GM12872 (cell line): ENCODE measurements around the gene SLC5A3.

Experiments
- TF ChIP-seq, protein P1 (sequence below): IDR thresholded peaks from 3 replicates; pipeline ENCODE4 v1.5.1; 2011; ENCODE audit warnings: low read depth, mild to moderate bottlenecking, low read length, moderate library complexity; ENCODE audit not compliant: insufficient read depth

The SLC5A3 gene

GRCh38 chr21:34078915-34079314 lies 5.5 kb downstream of the SLC5A3 start:
- TF ChIP-seq, protein P1, sequence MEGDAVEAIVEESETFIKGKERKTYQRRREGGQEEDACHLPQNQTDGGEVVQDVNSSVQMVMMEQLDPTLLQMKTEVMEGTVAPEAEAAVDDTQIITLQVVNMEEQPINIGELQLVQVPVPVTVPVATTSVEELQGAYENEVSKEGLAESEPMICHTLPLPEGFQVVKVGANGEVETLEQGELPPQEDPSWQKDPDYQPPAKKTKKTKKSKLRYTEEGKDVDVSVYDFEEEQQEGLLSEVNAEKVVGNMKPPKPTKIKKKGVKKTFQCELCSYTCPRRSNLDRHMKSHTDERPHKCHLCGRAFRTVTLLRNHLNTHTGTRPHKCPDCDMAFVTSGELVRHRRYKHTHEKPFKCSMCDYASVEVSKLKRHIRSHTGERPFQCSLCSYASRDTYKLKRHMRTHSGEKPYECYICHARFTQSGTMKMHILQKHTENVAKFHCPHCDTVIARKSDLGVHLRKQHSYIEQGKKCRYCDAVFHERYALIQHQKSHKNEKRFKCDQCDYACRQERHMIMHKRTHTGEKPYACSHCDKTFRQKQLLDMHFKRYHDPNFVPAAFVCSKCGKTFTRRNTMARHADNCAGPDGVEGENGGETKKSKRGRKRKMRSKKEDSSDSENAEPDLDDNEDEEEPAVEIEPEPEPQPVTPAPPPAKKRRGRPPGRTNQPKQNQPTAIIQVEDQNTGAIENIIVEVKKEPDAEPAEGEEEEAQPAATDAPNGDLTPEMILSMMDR, result no peak

GRCh38 chr21:34080710-34081109 lies 7.3 kb downstream of the SLC5A3 start:
- TF ChIP-seq, protein P1, result no peak

- TF ChIP-seq, protein P1, result no peak
Observed at GRCh38 chr21:34082769-34083168, 9.4 kb downstream of the SLC5A3 start.

DNA sequence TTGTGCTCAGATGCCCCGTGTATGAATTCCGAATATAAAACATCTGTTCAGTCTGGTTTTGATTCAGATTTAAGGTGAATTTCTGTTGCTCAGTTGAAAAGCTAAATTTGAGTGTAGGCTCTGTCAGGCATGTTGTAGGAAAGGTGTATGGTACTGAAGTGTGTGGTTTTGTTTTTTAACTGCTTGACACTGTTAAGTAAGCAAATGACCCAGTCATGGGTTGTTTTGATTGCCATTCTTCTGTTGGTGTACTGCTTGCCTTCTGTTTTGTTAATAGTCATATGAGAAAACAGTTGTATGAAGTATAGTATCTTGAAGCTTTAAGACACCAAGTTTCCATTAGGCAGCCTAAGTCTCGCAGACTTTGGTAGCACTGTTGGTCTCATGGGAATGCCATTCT lies 10.0 kb downstream of the SLC5A3 start:
- TF ChIP-seq, protein P1, result no peak

- TF ChIP-seq, protein P1, result no peak
Observed at GRCh38 chr21:34085129-34085528, 11.8 kb downstream of the SLC5A3 start.

DNA sequence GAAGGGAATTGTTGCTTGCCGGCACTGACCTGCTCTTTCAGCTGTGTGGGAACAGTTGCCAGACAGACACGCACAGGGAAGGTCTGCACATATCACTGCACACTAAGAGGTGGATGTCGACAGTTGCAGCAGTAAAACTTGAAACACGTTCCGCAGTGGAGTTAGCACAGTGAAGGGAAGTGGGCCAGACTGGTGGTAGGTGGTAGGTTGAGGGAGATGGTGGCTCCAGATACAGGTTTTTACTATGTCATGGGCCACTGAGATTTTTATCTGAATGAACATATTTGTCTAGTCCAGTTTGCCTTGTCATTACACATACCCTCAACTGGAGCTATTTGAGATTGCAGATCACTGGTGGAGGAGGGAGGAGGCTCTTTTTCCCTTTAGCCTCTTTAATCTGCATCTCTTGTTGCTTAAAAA lies 13.5 kb downstream of the SLC5A3 start:
- TF ChIP-seq, protein P1, result no peak

- TF ChIP-seq, protein P1, result no peak
Observed at GRCh38 chr21:34088752-34089151, 15.4 kb downstream of the SLC5A3 start.

GRCh38 chr21:34091032-34091431 lies 17.7 kb downstream of the SLC5A3 start:
- TF ChIP-seq, protein P1, result no peak
